ENCODE data around the gene FMNL2. TPM values are rescaled to one million over a fixed set of nuclear protein-coding genes. Genes with fewer than 3 reads are reported as not detected.
"Not testable (repeated sequence)": the region's sequence is repeated elsewhere in the genome, so short reads cannot be mapped to it uniquely, and the experiment has no call there.

FMNL2 gene
- total RNA-seq, 1 experiment from 2014 or later: 10.6 TPM

DNA sequence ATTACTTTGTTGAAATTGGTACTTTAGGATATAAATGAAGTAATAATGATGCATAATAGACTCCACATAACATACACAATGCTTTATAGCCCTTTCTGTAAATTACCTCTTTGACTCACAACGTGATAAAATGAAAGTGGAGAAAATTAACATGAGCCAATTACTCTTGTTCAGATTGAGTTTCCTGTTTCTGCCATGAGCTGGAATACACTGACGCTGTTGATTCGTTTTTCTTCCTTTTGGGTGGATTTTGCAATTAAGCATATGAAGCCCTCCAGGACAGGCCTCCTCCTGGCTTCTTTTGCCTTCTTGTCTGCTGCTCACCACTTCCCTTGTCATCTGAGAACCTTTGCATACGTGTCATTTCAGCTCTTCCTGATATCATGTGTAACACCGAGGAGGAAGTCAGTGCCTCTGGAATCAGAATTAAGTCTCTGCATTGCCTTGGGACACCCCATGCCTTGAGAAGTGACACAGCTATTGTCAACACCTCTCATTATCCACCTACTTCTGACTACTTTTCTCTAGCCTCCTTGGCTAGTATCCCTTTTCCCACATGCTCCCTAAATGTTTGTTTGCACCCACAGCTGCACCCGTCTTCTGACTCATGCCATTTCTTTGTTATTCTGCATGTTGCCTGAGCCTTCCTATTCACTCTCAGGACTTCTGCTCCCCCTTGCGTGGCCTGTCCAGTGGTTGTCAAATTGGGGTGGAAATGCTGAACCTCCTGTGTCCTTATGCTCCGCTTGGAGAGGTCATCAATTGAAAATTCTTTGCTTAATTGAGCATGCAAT lies 134.1 kb downstream of the FMNL2 start:
- peak; percentile 29 for DNase-seq (ENCODE audit: low spot score)

DNA sequence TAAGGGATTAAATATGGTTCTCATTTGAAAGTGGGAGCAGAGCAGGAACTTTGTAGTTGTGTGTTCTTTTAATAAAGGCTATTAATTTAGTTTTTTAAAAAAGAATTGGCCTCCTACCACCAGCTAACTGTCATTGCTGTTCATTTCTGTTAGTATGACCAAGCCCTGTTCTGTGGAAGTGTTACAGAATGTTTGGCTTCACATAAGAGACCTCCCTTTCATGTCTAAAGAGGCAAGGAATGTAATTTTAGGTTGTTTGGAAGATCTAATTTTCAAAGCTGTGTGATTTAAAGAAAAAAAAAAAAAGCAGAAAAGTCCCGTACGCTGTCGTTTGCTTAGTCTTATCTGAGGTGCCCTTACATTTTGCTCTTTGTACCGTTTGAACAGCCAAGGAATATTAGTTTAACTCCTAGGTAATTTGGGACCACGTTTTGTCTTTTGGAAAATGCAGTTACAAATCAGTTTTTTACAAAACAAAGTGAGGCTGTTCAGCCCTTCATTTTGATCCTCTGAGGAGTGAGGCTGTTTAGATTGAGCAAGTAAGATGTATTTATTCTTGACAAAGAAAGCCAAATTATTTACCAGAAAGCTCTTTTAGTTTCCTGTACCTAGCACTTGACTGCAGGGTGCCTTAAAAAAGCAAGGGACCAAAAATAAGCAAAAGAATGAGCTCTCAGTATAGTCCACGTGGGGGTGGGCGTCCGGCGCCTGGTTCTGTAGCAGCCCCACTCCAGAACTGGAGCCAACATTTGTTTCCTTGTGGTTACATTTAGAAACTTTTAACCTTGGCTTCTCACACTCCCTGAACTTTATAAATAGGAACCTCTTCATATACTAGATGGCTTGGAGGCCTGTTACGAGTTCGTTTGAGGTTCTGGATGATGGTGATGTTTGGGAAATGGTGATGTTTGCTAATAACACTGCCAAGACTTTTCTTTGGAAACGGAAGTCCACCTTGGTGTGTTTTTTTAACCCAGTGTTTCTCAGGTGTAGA lies 136.2 kb downstream of the FMNL2 start:
- no peak for DNase-seq (ENCODE audit: low spot score)

DNA sequence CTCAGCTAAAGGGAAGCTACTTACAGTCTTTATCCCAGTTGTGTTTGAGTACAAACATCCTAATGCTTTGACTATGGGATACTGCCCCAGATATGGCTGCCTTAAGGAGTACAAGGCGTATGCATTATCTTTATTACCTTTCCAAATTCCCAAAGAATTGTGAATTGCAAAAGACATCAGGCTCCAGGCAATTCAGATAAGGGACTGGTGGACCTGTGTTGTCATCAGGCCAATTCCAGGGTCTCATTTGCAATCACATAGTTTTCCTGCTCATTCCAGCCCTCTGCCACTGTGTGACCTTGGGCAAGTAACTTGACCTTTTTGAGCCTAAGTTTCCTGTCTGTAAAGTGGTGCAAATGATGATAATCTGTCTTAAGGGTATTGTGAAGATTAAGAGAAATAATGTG lies 137.5 kb downstream of the FMNL2 start:
- no peak for DNase-seq (ENCODE audit: low spot score)

DNA sequence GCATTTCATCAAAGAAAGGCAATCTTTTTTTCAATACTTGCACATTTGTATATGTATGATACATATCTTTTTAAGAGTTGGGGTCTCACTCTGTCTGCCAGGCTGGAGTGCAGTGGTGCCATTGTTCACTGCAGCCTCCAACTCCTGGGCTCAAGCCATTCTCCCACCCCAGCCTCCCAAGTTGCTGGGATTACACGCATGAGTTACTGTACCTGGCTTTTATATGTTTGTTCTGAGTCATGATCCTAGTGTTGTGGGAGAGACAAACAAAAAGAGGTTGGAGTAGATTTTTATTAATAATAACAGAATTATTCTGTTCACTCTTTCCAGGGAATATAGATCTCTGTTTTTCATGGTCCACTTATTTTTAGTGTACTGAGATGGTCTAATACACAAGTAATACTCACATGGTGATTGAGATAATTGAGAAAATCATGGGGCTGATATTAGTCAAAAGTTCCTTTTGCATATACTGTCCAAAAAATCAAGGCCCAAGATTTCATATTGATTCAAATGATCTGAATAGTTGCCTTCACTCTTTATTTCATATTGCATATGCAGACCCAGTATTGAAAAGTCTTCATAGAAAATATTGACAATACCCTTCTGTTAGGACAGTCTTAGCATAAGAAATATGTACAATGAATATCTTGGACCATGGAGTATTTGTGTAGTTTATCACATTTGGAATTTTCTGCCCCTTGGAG lies 138.3 kb downstream of the FMNL2 start:
- no peak for DNase-seq (ENCODE audit: low spot score)

DNA sequence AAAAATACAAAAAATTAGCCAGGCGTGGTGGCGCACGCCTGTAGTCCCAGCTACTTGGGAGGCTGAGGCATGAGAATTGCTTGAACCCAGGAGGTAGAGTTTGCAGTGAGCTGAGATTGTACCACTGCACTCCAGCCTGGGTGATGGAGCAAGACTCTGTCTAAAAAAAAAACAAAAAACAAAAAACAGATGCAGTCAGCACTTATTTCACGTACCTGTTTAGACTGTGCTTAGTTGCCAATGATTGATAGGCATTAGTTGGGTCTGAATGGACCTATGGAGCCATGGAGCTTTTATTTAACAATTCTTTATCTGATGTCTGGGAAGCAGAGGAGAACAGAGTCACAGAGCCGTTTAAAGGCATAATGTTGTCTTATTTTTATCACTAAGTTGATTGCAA lies 139.5 kb downstream of the FMNL2 start:
- DNase-seq (ENCODE audit: low spot score): not testable (repeated sequence)

DNA sequence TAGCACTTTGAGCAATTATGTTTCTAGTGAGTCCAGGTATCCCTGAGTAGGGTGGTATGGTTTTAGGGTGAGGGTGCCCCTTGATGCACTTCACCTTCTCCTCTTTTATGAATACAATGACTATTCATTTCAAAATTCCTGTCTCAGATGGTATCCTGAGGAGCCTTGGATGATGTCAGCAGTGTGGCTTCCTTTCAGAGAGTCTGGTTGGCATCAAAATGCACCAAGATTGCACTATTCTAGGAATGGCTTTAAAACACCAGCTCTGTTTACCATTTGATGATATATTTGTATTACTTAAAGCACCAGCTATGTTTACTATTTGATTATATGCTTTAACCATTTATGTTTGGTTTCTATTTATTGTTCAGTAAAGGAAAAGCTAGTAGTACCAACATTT lies 141.0 kb downstream of the FMNL2 start:
- DNase-seq (ENCODE audit: low spot score): peak; percentile 32

DNA sequence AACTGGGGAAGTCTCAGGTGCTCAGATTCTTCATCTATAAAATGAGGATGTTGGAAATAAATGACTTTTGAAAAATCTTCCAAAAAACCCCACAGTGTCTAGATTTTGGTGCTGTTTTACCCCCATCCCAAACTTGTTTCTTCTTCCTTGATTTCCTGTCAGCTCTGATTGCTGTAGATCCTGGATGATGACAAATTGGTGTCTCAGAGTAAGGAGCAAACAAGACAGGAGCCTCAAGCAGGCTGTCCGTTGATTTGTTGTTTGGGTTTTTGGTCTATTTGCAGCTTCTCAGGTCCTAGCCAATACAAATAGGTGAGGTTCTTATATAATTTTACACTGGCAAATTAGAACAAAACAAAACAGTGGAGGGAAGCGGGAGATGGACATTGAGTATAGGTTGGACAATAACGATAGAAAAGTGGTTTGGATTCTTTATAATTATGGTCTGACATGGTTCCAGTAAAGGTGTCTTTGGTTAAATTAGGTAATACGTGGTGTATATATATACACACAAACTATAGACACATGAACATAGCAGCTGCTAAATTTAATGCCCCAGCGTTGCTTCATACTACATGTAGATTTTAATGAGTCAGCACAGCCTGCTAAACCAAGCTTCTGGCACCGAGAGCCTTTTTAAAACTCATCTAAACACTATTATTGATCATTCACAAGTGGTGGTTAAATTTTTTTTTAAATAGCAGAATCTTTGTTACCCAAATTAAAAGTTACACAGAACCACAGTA lies 142.5 kb downstream of the FMNL2 start:
- no peak for DNase-seq (ENCODE audit: low spot score)

DNA sequence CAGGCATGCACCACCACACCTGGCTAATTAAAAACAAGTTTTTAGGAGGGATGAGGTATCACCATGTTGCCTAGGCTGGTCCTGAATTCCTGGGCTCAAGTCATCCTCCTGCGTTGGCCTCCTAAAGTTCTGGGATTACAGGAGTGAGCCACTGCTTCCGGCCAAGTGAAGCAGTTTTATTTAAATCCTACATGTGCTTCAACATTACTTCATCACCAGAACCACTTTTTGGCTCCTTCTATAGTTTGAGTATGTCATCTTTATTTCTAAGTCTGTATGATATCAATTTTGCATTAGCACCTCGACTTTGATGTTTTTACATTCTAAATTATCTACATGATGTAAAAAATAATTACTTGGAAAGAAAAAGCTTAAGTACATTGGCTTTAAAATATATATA lies 144.3 kb downstream of the FMNL2 start:
- no peak for DNase-seq (ENCODE audit: low spot score)

DNA sequence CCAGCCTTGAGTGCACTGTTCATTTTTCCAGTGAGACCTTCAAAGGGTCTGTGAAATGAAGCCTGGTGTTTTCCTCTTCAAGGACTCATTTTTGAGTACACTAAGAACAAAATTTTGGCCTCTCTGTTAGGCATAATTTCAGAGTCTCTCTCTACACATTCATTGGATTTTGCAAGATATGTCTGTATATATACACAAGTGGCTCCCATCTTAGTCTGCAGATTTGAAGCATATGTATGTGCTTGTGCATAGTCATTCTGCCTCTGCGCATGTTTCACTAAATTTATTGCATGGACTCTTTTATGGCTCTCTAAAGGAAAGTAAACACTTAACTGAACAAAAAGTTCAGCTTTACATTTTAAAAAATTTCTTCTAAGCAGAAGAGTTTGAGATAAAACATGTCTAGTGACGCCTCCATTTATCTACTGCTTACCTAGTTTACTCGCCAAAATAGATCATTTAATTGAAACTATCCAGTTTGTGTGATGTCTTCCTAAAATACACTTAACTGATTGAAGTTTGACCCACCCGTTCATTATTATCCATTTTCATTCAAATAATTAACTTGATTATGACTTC lies 145.9 kb downstream of the FMNL2 start:
- no peak for DNase-seq (ENCODE audit: low spot score)

DNA sequence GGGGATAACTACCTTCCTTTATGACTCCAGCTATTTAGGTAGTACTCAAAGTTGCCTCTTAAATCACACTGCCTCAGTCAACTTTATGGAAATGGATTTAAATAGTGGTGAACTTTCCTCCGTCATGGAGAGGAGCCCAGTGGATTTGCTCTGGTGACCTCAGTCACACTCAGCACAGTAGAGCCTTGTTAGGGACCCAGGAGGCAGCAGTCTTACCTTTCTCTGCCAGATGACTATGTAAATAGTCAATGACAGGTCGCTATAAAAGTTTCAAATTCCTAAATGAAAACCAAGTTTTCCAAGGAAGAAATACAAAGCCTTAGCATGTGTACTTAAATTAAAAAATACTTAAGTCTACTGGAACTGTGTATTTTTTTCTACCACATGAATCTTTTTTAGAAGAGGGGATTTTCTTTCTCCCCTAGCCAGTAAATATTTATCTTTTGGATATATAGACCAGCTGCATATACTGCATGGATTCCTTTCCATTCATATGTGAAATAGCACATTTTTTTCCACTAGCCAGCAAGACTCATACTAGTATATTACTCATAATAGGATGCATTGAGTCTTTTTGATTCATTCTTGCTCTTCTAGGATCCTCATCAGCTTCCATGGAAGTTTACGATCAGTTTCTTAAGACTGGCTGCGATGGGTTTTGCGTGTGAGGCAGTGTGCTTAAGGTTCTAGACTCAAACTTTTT lies 147.1 kb downstream of the FMNL2 start:
- no peak for DNase-seq (ENCODE audit: low spot score)

DNA sequence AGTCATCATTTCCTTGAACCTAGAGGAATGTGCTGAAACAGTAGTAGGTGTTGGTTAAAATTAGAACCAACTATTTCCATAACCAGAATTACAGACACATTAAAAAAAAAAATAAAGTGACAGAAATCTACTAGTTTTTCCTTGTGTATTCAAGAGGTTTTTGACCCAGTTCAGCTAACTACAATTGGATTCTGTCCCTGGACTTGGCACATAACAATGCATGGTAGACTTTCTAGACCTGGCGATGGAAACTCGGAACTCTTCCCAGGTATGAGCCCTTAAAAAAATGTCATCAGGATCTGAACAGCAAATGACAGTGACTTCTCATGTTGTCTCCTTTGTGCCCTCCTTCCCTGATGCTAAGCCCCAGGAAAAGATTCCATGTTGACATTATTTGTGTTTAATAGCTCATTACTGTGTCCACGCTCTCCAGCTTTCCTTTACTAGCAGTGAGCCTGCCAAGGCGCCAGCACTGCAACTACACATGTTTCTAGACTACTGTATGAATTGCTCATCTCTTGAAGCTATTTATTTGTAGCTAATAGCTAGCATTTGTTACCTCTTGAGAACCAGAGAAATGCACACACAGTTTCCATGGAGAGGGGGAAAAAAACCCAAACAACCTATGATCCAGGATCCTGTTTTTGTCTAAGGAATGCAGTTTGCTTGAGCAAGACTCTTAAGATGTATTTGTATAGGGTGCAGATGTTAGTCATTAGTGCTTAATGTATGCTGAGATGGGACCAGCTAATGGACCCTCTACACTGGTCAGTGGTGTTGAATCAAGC lies 148.5 kb downstream of the FMNL2 start:
- DNase-seq (ENCODE audit: low spot score): no peak

DNA sequence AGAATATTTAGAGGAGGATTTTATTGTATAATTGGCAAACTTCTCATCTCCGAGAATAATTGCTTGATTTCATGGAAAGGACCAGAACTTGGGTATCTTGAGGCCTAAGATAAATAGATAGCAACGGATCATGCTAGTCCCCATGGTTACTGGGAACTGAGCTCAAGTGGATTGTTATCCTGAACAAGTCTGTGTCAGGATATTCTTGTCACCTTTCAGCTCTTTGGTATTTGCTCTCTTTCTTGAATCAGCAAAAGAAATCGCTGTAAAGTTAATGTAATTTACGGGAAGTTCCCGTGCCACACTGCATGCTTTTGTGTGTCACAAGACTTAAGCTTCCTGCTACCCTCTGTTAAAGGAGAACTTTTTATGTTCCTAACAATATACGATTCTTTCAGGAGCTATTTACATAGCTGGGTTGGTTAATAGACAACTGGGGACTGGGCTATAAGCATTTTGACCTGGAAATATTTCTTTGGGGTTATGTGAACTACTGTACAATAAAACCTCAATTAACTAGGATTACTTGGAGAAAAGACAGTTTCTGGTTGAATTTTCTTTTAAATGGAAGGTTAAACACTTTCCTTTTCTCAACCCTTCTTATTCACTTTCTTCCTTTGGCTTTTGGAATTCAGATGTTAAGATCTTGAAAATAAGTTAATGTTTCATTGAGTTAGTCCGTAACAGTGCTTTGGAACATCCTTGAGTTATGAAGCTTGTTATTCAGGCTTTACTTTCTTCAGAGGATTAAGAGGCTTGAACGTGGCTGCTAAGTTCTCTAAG lies 151.2 kb downstream of the FMNL2 start:
- no peak for DNase-seq (ENCODE audit: low spot score)

DNA sequence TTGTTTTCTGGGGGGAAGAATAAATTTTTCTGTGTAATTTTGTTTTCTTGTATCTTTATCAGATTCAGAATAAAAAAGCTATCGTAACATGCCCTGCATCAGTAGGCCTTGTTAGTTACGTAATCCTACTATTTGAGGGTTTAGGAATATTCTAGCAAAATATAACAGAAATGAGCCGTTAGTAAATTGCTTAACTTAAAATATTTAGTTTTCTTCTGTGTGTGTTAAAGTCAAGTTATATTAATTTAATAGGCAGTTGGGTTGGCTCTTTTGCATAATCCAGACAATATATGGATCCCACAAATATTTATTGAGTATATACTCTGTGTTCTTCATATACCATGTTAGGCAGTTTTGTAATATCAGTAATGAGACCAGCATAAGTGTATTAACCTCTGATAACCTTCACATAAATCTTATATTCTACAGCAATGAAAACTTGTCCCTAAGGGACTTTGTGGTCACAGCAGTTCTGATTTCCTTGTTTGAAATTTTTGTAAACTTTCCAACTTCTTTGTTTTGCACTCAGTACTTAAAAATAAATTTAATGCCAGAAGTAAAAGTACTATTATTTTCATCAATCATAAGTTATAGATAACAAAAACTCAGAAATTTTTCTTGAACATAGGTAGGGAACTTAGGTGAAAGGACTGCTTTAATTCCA lies 151.9 kb downstream of the FMNL2 start:
- DNase-seq (ENCODE audit: low spot score): no peak

DNA sequence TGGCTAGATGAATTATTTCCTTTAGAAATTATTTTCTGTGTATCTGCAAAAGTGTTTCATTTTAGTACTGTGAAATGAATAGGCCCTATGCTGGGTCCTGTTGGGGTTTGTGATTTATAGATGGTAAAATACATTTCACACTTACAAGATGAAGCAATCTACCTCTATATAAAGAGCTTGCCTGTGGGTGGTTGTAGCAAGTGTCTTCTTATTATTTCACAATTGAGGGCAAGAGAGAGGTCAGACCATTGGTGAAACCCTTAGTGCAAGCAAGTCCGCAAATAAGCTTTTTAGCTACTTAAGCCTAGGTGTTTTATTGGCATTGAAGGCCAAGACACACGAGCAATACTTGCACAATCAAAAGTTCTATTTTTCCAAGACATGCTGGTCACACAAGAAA lies 153.1 kb downstream of the FMNL2 start:
- no peak for DNase-seq (ENCODE audit: low spot score)

DNA sequence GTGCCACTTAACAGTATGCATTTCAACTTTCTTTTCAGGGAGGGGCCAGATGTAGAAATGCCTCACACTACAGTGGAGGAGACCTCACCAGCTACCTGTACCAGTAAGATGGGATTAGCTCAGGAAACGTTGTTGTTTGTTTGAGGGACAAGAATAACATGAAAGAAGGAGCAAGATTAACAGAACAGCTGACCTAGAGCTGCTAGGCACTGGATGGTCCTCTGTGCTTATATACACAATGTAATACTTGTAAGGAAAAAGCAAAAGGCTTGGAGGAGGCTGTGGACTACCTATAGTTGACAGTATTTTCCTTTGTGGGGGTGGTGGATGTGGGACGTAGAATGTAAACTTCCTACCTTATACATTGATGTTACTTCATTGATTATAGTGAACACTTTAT lies 154.4 kb downstream of the FMNL2 start:
- no peak for DNase-seq (ENCODE audit: low spot score)

DNA sequence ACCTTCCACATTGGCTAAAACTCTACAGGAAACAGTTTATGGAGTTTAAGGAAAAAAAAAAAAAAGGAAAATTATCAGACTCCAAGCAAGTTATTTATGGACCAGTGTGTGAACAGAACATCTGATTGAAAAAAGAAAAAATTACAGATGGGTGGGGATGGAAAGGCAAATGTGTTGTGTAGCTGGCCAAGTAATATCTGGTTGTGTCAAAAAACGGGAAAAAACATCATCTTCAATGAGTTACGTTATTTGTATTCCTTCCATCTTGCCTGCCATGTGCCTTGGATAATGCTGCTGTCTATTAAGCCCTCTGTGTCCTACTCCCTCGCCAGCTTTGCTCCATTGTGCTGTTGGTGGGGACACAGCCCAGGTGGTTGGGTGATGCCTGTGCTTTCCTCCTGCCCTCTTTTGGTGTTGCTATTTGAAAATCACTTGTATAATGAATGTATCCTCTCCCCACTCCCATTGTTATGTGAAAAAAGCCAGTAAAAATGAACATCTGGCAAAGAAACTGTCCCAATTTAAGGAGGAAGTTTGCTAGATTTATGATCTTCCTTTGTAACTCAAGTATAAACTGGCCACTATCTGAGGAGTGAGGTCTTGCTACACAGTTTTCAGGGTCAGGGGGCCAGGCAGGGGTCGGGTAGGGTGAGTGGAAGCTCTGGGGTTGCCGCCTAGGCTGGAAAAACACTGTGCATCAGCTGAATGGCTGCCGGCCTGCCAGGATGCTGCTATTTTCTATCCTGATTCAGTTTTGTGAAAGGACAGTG lies 155.9 kb downstream of the FMNL2 start:
- DNase-seq (ENCODE audit: low spot score): no peak

DNA sequence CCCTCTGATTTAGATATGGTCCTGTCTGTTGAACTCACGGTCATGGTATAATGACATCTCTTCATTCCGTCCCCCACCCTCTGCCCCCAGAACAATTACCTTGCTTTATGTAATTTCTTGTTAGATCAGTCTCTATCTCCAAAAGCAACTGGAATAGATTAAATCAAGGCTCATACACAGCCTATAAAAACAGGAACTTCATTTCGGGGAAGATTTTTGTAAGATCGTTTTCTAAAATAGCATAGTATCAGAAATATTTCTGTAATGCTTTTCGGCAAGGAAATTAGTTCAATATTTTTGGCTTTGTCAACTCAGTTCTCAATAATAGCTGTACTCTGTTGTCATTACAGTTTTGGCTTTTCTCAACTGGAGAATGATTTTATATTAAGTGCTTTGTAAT lies 157.2 kb downstream of the FMNL2 start:
- no peak for DNase-seq (ENCODE audit: low spot score)

All from H4 (cell line).